DND-41 (cell line): Measurements from ENCODE around the gene PRKCB.

ENCODE experiments used
- ATAC-seq: fragments of 200-7000 bp; cut with Tn5 transposase; 3 replicates; pipeline ENCODE4 v1.9.1; 2021; ENCODE audit warnings: low read depth; ENCODE audit not compliant: insufficient read depth
- DNase-seq: peaks from one replicate; pipeline ENCODE4 v3.0.0-alpha.2; 2020
- H2AFZ ChIP-seq: 2 replicates; pipeline ENCODE4 v1.6.0; 2012; ENCODE audit warnings: low read depth, low read length
- H3K27ac ChIP-seq: 2 replicates; pipeline ENCODE4 v1.5.1; 2012; ENCODE audit warnings: low read length, inconsistent platforms
- H3K27me3 ChIP-seq: fragments of 200-600 bp; sonication (generic); 2 replicates; pipeline ENCODE4 v1.6.0; 2012; ENCODE audit warnings: low read length, mild to moderate bottlenecking, inconsistent platforms; ENCODE audit not compliant: insufficient read depth, poor library complexity
- H3K36me3 ChIP-seq: 2 replicates; pipeline ENCODE4 v1.5.1; 2012; ENCODE audit warnings: low read length, inconsistent platforms; ENCODE audit not compliant: insufficient read depth
- H3K4me1 ChIP-seq: 2 replicates; pipeline ENCODE4 v1.5.1; 2012; ENCODE audit warnings: mild to moderate bottlenecking, low read length; ENCODE audit not compliant: insufficient read depth
- H3K4me2 ChIP-seq: 2 replicates; pipeline ENCODE4 v1.6.0; 2012; ENCODE audit warnings: mild to moderate bottlenecking, moderate library complexity, low read length, inconsistent platforms; ENCODE audit not compliant: insufficient read depth
- H3K4me3 ChIP-seq, 2 experiments: fragments of 200-600 bp in 1 of 2; shearing (Covaris generic) in 1 of 2; 2 replicates each; pipeline ENCODE4 v1.5.1; 2012 to 2016; ENCODE audit warnings: inconsistent platforms in 2 of 2, low read length in 2 of 2, mild to moderate bottlenecking in 2 of 2, low read depth in 1 of 2, moderate library complexity in 1 of 2
- H3K79me2 ChIP-seq: 2 replicates; pipeline ENCODE4 v1.6.0; 2012; ENCODE audit warnings: low read length, inconsistent platforms; ENCODE audit not compliant: insufficient read depth
- H3K9ac ChIP-seq: 2 replicates; pipeline ENCODE4 v1.6.0; 2012; ENCODE audit warnings: low read depth, mild to moderate bottlenecking, inconsistent platforms, low read length, moderate library complexity
- H3K9me3 ChIP-seq: 2 replicates; pipeline ENCODE4 v1.5.1; 2012; ENCODE audit warnings: low read length, moderate library complexity, mild to moderate bottlenecking, inconsistent platforms; ENCODE audit not compliant: insufficient read depth, severe bottlenecking
- H4K20me1 ChIP-seq: 2 replicates; pipeline ENCODE4 v1.6.0; 2012; ENCODE audit warnings: low read length; ENCODE audit not compliant: insufficient read depth
- CTCF ChIP-seq: IDR thresholded peaks from 2 replicates; pipeline ENCODE4 v1.5.1; 2012; ENCODE audit warnings: borderline replicate concordance, low read length, moderate library complexity, mild to moderate bottlenecking; ENCODE audit not compliant: poor library complexity, severe bottlenecking; ENCODE audit errors: extremely low read depth
- EZH2 ChIP-seq: IDR thresholded peaks from 3 replicates; pipeline ENCODE4 v1.6.1; 2012; ENCODE audit warnings: borderline replicate concordance, low read depth, mild to moderate bottlenecking, moderate library complexity, low read length, inconsistent platforms; ENCODE audit not compliant: severe bottlenecking

The PRKCB gene

GRCh38 chr16:24132048-24132796, 296.4 kb downstream of the PRKCB start:
- peaks cover 16% of the 10 kb centered on the region; the same call in 1 of the 2 replicates for H3K36me3 ChIP-seq
- H3K27ac ChIP-seq: no peak overlapping the region
- no peak overlapping the region for H3K4me3 ChIP-seq
- no peaks in the 10 kb centered on the region for H3K9me3 ChIP-seq
- ATAC-seq (no peak), DNase-seq (no peak)
- no peaks in the 10 kb centered on the region for H3K79me2 ChIP-seq
- H4K20me1 ChIP-seq: no peaks in the 10 kb centered on the region
- TF ChIP-seq CTCF (no peak), EZH2 (no peak)
- no peak overlapping the region for H3K9ac ChIP-seq
- no peak overlapping the region for H3K4me2 ChIP-seq
- no peaks in the 10 kb centered on the region for H3K4me1 ChIP-seq
- no peaks in the 10 kb centered on the region for H3K27me3 ChIP-seq
- no peak overlapping the region for H2AFZ ChIP-seq

GRCh38 chr16:24132797-24133155, 297.0 kb downstream of the PRKCB start:
- Histone ChIP-seq H2AFZ (no peak overlapping the region), H3K36me3 (peaks cover 12% of the 10 kb centered on the region; the same call in 1 of the 2 replicates), H3K4me2 (no peak overlapping the region), H3K9me3 (no peaks in the 10 kb centered on the region), H3K27me3 (no peaks in the 10 kb centered on the region), H3K4me3 (no peak overlapping the region), H3K9ac (no peak overlapping the region), H4K20me1 (no peaks in the 10 kb centered on the region), H3K27ac (no peak overlapping the region), H3K79me2 (no peaks in the 10 kb centered on the region), H3K4me1 (no peaks in the 10 kb centered on the region)
- no peak for DNase-seq
- ATAC-seq: no peak
- TF ChIP-seq EZH2 (no peak), CTCF (no peak)

- Histone ChIP-seq H3K4me3 (no peak overlapping the region), H4K20me1 (no peaks in the 10 kb centered on the region), H3K4me1 (no peaks in the 10 kb centered on the region), H3K4me2 (no peak overlapping the region), H3K9me3 (no peaks in the 10 kb centered on the region), H3K36me3 (peaks cover 18% of the 10 kb centered on the region; the same call in 1 of the 2 replicates), H3K27ac (no peak overlapping the region), H3K9ac (no peak overlapping the region), H3K27me3 (no peaks in the 10 kb centered on the region), H2AFZ (no peak overlapping the region), H3K79me2 (no peaks in the 10 kb centered on the region)
- no peak for ATAC-seq
- TF ChIP-seq CTCF: no peak
- no peak for TF ChIP-seq EZH2
- DNase-seq: no peak
These were observed 300.1 kb downstream of the PRKCB start for GRCh38 chr16:24135624-24136565.
